Neural cell (in vitro differentiated cells): ENCODE measurements around the gene GRAMD4. TPM values are rescaled to one million over a fixed set of nuclear protein-coding genes. Genes with fewer than 3 reads are reported as not detected.

ENCODE experiments used
- H2AFZ ChIP-seq: fragments of 200-600, 300-800 bp; sonication (generic), shearing (Covaris generic); 2 replicates; pipeline ENCODE4 v1.6.0; 2014; ENCODE audit warnings: low read depth, mild to moderate bottlenecking, antibody characterized with exemption, low read length, moderate library complexity
- H3F3A ChIP-seq: fragments of 200-600 bp; shearing (Covaris generic); 2 replicates; pipeline ENCODE4 v1.6.1; 2016; ENCODE audit warnings: mild to moderate bottlenecking, moderate library complexity, mixed read lengths, antibody characterized with exemption, low read length; ENCODE audit not compliant: insufficient read depth, poor library complexity, severe bottlenecking
- H3K27ac ChIP-seq: fragments of 200-600, 300-800 bp; sonication (generic), shearing (Covaris generic); 2 replicates; pipeline ENCODE4 v1.5.1; 2014; ENCODE audit warnings: mild to moderate bottlenecking, low read length, moderate library complexity
- H3K27me3 ChIP-seq: fragments of 300-800, 200-600 bp; sonication (generic), shearing (Covaris generic); 2 replicates; pipeline ENCODE4 v1.6.0; 2014; ENCODE audit warnings: mild to moderate bottlenecking, low read depth, low read length, moderate library complexity; ENCODE audit not compliant: insufficient read depth
- H3K36me3 ChIP-seq: fragments of 300-800, 200-600 bp; sonication (generic), shearing (Covaris generic); 2 replicates; pipeline ENCODE4 v1.5.1; 2014; ENCODE audit warnings: mild to moderate bottlenecking, antibody characterized with exemption, low read length, moderate library complexity; ENCODE audit not compliant: insufficient read depth
- H3K4me2 ChIP-seq: fragments of 300-800, 200-600 bp; sonication (generic), shearing (Covaris generic); 2 replicates; pipeline ENCODE4 v1.6.0; 2014; ENCODE audit warnings: mild to moderate bottlenecking, low read length
- H3K4me3 ChIP-seq: fragments of 300-800, 200-600 bp; sonication (generic), shearing (Covaris generic); 2 replicates; pipeline ENCODE4 v1.5.1; 2014; ENCODE audit warnings: mild to moderate bottlenecking, low read length, moderate library complexity
- H3K79me2 ChIP-seq: fragments of 200-600 bp; shearing (Covaris generic); replicated peaks from 2 replicates; pipeline ENCODE4 v1.6.0; 2014; ENCODE audit warnings: mild to moderate bottlenecking, low read length, moderate library complexity; ENCODE audit not compliant: insufficient read depth
- H3K9ac ChIP-seq: fragments of 300-800, 200-600 bp; sonication (generic), shearing (Covaris generic); 2 replicates; pipeline ENCODE4 v1.6.1; 2016; ENCODE audit warnings: mild to moderate bottlenecking, low read length, mixed read lengths
- H3K9me2 ChIP-seq: fragments of 200-600 bp; shearing (Covaris generic); 2 replicates; pipeline ENCODE4 v1.6.1; 2016; ENCODE audit warnings: mild to moderate bottlenecking, low read length, mixed read lengths; ENCODE audit not compliant: insufficient read depth
- H3K9me3 ChIP-seq: fragments of 200-600, 300-800 bp; sonication (generic), shearing (Covaris generic); 2 replicates; pipeline ENCODE4 v1.6.1; 2016; ENCODE audit warnings: mild to moderate bottlenecking, mixed run types, low read length, moderate library complexity, mixed read lengths
- H4K20me1 ChIP-seq: fragments of 200-600 bp; shearing (Covaris generic); 2 replicates; pipeline ENCODE4 v1.6.1; 2016; ENCODE audit warnings: mild to moderate bottlenecking, mixed run types; ENCODE audit not compliant: insufficient read depth
- EP300 ChIP-seq: fragments of 450-650 bp; conservative IDR thresholded peaks from 2 replicates; pipeline ENCODE4 v1.6.1; 2014; ENCODE audit warnings: antibody characterized with exemption, mild to moderate bottlenecking, moderate library complexity; ENCODE audit not compliant: poor library complexity, severe bottlenecking
- EZH2 ChIP-seq: fragments of 200-600, 300-800 bp; shearing (Covaris generic), sonication (generic); IDR thresholded peaks from 2 replicates; pipeline ENCODE4 v1.6.1; 2014; ENCODE audit warnings: antibody characterized with exemption, low read length, borderline replicate concordance, mild to moderate bottlenecking; ENCODE audit not compliant: insufficient read depth, poor library complexity, severe bottlenecking
- MXI1 ChIP-seq: fragments of 450-650 bp; conservative IDR thresholded peaks from 2 replicates; pipeline ENCODE4 v1.6.1; 2014; ENCODE audit warnings: antibody characterized with exemption, mild to moderate bottlenecking; ENCODE audit not compliant: poor library complexity, severe bottlenecking
- POLR2AphosphoS5 ChIP-seq: IDR thresholded peaks from 2 replicates; pipeline ENCODE4 v1.6.1; 2012
- RAD21 ChIP-seq: fragments of 450-650 bp; conservative IDR thresholded peaks from 2 replicates; pipeline ENCODE4 v1.6.1; 2014; ENCODE audit warnings: antibody characterized with exemption, mild to moderate bottlenecking, moderate library complexity
- SMC3 ChIP-seq: fragments of 450-650 bp; conservative IDR thresholded peaks from 2 replicates; pipeline ENCODE4 v1.6.1; 2014; ENCODE audit warnings: antibody characterized with exemption, mild to moderate bottlenecking, moderate library complexity; ENCODE audit not compliant: poor library complexity
- TAF1 ChIP-seq: IDR thresholded peaks from 2 replicates; pipeline ENCODE4 v1.6.1; 2012; ENCODE audit warnings: low read depth
- polyA plus RNA-seq: library from polyadenylated mRNA; depleted of rRNA; stranded (reverse); fragments of >200 nt; gene quantifications from 2 replicates; pipeline ENCODE4 v1.2.3, GENCODE V29; 2014
- TF ChIP-seq, protein P1 (sequence below): fragments of 450-650 bp; IDR thresholded peaks from 2 replicates; pipeline ENCODE4 v1.5.1; 2014; ENCODE audit warnings: antibody characterized with exemption, mild to moderate bottlenecking, moderate library complexity; ENCODE audit not compliant: poor library complexity, severe bottlenecking
- TF ChIP-seq, protein P2 (sequence below): IDR thresholded peaks from 2 replicates; pipeline ENCODE4 v1.6.1; 2012; ENCODE audit warnings: borderline replicate concordance

GRAMD4 gene
- polyA plus RNA-seq, 1 donor from 2014 or later, result 35.6 TPM

DNA sequence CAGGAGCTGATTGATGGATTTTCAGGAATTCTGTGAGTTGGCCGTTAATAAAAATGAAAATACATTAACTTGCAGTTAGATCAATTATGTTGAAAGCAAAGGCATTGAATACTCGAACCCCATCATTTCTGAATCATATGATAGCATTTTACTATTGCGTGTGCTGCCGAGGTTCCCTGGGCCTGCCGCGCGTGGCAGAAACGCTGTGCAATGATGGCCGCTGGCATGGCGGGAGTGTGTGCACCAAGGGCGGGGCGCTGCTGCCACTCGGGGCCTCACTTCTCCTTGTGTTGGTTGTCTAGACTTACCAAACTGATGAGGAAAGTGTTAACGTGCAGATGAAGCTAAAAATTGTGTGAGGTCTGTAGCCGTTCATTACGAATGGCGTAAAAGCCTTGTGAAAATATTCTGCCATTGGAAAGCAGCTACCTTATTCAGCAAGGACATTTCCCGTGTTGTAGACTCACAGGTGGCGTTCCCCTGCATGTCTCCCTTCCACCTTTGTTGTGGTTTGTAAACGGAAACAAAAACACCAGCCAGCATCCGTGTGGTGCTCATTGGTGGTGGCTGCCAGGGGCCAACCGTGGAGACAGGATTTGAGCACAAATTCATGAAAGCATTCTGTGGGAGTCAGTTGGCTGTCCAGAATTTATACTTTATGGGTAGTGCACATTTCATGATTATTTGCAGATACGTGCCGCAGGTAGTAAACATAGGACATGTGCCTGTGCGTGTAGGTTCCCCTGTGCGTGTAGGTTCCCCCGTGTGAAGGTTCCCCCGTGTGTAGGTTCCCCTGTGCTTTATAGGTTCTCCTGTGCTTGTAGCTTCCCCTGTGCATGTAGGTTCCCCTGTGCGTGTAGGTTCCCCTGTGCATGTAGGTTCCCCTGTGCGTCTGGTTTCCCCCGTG lies 5.9 kb upstream of the GRAMD4 start:
- peaks cover 5% of the 10 kb centered on the region for H3K79me2 ChIP-seq
- H3K4me2 ChIP-seq, result no peak overlapping the region
- no peaks in the 10 kb centered on the region for H3K9me3 ChIP-seq
- no peak overlapping the region for H3K27ac ChIP-seq
- no peaks in the 10 kb centered on the region for H4K20me1 ChIP-seq
- no peaks in the 10 kb centered on the region for H3K27me3 ChIP-seq
- H3K4me3 ChIP-seq, result no peak overlapping the region
- H3K9me2 ChIP-seq, result no peaks in the 10 kb centered on the region
- H3K9ac ChIP-seq, result no peak overlapping the region
- TF ChIP-seq, protein P1, sequence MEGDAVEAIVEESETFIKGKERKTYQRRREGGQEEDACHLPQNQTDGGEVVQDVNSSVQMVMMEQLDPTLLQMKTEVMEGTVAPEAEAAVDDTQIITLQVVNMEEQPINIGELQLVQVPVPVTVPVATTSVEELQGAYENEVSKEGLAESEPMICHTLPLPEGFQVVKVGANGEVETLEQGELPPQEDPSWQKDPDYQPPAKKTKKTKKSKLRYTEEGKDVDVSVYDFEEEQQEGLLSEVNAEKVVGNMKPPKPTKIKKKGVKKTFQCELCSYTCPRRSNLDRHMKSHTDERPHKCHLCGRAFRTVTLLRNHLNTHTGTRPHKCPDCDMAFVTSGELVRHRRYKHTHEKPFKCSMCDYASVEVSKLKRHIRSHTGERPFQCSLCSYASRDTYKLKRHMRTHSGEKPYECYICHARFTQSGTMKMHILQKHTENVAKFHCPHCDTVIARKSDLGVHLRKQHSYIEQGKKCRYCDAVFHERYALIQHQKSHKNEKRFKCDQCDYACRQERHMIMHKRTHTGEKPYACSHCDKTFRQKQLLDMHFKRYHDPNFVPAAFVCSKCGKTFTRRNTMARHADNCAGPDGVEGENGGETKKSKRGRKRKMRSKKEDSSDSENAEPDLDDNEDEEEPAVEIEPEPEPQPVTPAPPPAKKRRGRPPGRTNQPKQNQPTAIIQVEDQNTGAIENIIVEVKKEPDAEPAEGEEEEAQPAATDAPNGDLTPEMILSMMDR, result no peak
- TF ChIP-seq MXI1 (no peak), SMC3 (no peak), EP300 (no peak), EZH2 (no peak), POLR2AphosphoS5 (no peak), RAD21 (no peak), TAF1 (no peak)
- TF ChIP-seq, protein P2, sequence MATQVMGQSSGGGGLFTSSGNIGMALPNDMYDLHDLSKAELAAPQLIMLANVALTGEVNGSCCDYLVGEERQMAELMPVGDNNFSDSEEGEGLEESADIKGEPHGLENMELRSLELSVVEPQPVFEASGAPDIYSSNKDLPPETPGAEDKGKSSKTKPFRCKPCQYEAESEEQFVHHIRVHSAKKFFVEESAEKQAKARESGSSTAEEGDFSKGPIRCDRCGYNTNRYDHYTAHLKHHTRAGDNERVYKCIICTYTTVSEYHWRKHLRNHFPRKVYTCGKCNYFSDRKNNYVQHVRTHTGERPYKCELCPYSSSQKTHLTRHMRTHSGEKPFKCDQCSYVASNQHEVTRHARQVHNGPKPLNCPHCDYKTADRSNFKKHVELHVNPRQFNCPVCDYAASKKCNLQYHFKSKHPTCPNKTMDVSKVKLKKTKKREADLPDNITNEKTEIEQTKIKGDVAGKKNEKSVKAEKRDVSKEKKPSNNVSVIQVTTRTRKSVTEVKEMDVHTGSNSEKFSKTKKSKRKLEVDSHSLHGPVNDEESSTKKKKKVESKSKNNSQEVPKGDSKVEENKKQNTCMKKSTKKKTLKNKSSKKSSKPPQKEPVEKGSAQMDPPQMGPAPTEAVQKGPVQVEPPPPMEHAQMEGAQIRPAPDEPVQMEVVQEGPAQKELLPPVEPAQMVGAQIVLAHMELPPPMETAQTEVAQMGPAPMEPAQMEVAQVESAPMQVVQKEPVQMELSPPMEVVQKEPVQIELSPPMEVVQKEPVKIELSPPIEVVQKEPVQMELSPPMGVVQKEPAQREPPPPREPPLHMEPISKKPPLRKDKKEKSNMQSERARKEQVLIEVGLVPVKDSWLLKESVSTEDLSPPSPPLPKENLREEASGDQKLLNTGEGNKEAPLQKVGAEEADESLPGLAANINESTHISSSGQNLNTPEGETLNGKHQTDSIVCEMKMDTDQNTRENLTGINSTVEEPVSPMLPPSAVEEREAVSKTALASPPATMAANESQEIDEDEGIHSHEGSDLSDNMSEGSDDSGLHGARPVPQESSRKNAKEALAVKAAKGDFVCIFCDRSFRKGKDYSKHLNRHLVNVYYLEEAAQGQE, result no peak
- no peaks in the 10 kb centered on the region for H3F3A ChIP-seq
- H3K36me3 ChIP-seq, result no peaks in the 10 kb centered on the region
- H2AFZ ChIP-seq, result no peak overlapping the region

DNA sequence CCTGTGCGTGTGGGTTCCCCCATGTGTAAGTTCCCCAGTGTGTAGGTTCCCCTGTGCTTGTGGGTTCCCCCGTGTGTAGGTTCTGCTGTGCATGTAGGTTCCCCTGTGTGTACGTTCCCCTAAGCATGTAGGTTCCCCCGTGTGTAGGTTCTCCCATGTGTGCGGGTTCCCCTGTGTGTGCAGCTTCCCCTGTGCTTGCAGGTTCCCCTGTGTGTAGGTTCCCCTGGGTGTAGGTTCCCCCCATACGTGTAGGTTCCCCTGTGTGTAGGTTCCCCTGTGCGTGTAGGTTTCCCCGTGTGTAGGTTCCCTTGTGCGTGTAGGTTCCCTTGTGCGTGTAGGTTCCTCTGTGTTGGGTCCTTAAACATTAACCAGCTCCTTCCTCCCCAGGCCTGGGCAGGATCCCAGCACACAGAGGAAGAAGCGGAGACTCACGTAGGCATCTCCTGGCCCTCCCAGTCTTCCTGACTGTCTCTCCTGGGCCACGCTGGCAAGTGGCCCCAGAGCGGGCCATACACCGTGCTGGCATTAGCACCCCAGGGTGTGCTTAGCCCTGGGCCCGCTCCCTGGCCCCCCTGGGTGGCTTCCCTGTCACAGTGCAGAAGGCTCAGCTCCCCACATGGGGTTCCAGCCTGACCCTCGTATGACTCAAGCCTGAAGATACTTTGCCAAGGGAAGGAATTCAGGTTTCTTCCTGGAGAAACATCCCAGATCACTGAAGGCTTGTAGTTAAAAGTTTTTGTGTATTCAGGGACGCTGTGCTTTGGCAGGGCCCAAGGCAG lies 2.8 kb upstream of the GRAMD4 start:
- Histone ChIP-seq H3K27ac (no peak overlapping the region), H2AFZ (no peak overlapping the region), H3K4me2 (no peak overlapping the region), H3K4me3 (no peak overlapping the region), H3K27me3 (no peaks in the 10 kb centered on the region), H4K20me1 (no peaks in the 10 kb centered on the region), H3K79me2 (peaks cover 5% of the 10 kb centered on the region), H3F3A (no peaks in the 10 kb centered on the region), H3K36me3 (no peaks in the 10 kb centered on the region), H3K9ac (no peak overlapping the region), H3K9me2 (no peaks in the 10 kb centered on the region), H3K9me3 (no peaks in the 10 kb centered on the region)
- TF ChIP-seq SMC3, result no peak
- no peak for TF ChIP-seq EP300
- TF ChIP-seq MXI1, result no peak
- TF ChIP-seq, protein P2, result no peak
